Measurements from ENCODE around the gene SDK1. TPM values are rescaled to one million over a fixed set of nuclear protein-coding genes. Genes with fewer than 3 reads are reported as not detected.

The SDK1 gene, protein sequence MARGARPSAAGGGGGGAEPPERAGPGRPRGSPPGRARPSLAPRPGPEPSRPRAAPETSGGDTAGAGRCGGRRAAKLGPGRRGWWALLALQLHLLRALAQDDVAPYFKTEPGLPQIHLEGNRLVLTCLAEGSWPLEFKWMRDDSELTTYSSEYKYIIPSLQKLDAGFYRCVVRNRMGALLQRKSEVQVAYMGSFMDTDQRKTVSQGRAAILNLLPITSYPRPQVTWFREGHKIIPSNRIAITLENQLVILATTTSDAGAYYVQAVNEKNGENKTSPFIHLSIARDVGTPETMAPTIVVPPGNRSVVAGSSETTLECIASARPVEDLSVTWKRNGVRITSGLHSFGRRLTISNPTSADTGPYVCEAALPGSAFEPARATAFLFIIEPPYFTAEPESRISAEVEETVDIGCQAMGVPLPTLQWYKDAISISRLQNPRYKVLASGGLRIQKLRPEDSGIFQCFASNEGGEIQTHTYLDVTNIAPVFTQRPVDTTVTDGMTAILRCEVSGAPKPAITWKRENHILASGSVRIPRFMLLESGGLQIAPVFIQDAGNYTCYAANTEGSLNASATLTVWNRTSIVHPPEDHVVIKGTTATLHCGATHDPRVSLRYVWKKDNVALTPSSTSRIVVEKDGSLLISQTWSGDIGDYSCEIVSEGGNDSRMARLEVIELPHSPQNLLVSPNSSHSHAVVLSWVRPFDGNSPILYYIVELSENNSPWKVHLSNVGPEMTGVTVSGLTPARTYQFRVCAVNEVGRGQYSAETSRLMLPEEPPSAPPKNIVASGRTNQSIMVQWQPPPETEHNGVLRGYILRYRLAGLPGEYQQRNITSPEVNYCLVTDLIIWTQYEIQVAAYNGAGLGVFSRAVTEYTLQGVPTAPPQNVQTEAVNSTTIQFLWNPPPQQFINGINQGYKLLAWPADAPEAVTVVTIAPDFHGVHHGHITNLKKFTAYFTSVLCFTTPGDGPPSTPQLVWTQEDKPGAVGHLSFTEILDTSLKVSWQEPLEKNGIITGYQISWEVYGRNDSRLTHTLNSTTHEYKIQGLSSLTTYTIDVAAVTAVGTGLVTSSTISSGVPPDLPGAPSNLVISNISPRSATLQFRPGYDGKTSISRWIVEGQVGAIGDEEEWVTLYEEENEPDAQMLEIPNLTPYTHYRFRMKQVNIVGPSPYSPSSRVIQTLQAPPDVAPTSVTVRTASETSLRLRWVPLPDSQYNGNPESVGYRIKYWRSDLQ (N-terminal part only)
- total RNA-seq: under 1 TPM; 0.20 to 0.25 TPM

- ATAC-seq (ENCODE audit: low read depth): peak; percentile 84
- H3K27me3 Mint-ChIP-seq: peaks cover 47% of the 10 kb centered on the region
- peak; percentile 97 for DNase-seq
- peaks cover 5% of the 10 kb centered on the region for H3K4me1 Mint-ChIP-seq
- POLR2A ChIA-PET: no interaction called here
- H3K27ac Mint-ChIP-seq: no peak within 1 kb of the TSS
- H3K4me3 Mint-ChIP-seq: peak within 1 kb of the TSS; percentile 75
- no peaks in the 10 kb centered on the region for H3K9me3 Mint-ChIP-seq
- no peaks in the 10 kb centered on the region for H3K36me3 Mint-ChIP-seq
Measured at GRCh38 chr7:3300651-3301448, at the start of gene SDK1. Gene SDK1, plus strand, starts transcription at chr7:3301252. Its CDS starts 335 bp downstream, at chr7:3301587.

GRCh38 chr7:3254718-3255117 lies 46.3 kb upstream of the SDK1 start:
- POLR2A ChIA-PET: no interaction called here
- no peaks in the 10 kb centered on the region for H3K4me1 Mint-ChIP-seq
- no peaks in the 10 kb centered on the region for H3K36me3 Mint-ChIP-seq
- no peak overlapping the region for H3K4me3 Mint-ChIP-seq
- no peak overlapping the region for H3K27ac Mint-ChIP-seq
- peaks cover 9% of the 10 kb centered on the region for H3K27me3 Mint-ChIP-seq
- ATAC-seq (ENCODE audit: low read depth): no peak
- DNase-seq: no peak
- no peaks in the 10 kb centered on the region for H3K9me3 Mint-ChIP-seq

GRCh38 chr7:3259711-3260400 lies 41.2 kb upstream of the SDK1 start:
- Mint-ChIP-seq H3K27me3 (peaks cover 17% of the 10 kb centered on the region), H3K36me3 (no peaks in the 10 kb centered on the region), H3K27ac (no peak overlapping the region), H3K4me1 (no peaks in the 10 kb centered on the region), H3K4me3 (peak overlapping the region; percentile 22), H3K9me3 (no peaks in the 10 kb centered on the region)
- ATAC-seq (ENCODE audit: low read depth) (no peak), DNase-seq (no peak)
- POLR2A ChIA-PET: no interaction called here

- POLR2A ChIA-PET: no interaction called here
- no peak for ATAC-seq (ENCODE audit: low read depth)
- Mint-ChIP-seq H3K4me1 (no peaks in the 10 kb centered on the region), H3K4me3 (peak overlapping the region; percentile 22), H3K27me3 (peaks cover 19% of the 10 kb centered on the region), H3K27ac (no peak overlapping the region), H3K9me3 (no peaks in the 10 kb centered on the region), H3K36me3 (no peaks in the 10 kb centered on the region)
- DNase-seq: no peak
Measured at GRCh38 chr7:3260401-3260715, 40.7 kb upstream of the SDK1 start.

DNA sequence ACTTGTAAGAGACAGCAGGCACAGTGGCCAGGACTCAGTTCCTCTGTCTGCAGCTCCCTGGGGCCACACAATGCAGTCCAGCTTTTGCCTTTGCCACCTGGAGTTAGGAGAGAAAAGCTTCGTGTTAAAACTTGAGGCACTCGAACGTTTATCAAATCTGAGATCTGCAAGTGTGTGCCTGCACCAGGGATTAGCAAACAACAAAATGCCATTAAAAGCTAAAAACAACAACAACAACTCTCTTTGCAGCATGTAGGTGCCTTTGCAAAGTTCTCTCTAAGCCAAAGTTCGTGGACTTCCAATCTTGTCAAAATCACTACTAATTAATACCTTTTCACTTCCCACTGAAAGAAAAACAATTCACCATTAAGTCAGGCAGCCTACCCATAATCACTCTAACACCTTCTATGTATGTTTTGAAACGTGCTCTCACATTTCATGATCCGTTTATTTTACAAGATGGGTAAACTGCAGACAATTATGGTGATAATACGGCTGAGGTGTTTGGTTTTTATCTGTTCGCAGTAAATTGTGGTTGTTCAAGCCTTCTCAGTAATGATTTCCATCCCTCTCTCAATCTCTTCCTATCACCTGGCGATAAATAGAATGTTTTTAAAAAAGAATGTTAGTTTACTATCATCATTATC lies 36.2 kb upstream of the SDK1 start:
- H3K4me3 Mint-ChIP-seq: no peak overlapping the region
- H3K9me3 Mint-ChIP-seq: no peaks in the 10 kb centered on the region
- DNase-seq (no peak), ATAC-seq (ENCODE audit: low read depth) (no peak)
- peaks cover 15% of the 10 kb centered on the region for H3K27me3 Mint-ChIP-seq
- no peaks in the 10 kb centered on the region for H3K36me3 Mint-ChIP-seq
- no peak overlapping the region for H3K27ac Mint-ChIP-seq
- POLR2A ChIA-PET: interaction anchor here (0.5 kb wide), 1 partner anchor 1311 kb away, joined by 3 read pairs; no protein-coding TSS in a partner anchor
- H3K4me1 Mint-ChIP-seq: no peaks in the 10 kb centered on the region

GRCh38 chr7:3265388-3265787 lies 35.7 kb upstream of the SDK1 start:
- POLR2A ChIA-PET: no interaction called here
- no peaks in the 10 kb centered on the region for H3K4me1 Mint-ChIP-seq
- H3K36me3 Mint-ChIP-seq: no peaks in the 10 kb centered on the region
- ATAC-seq (ENCODE audit: low read depth): no peak
- no peak overlapping the region for H3K27ac Mint-ChIP-seq
- no peaks in the 10 kb centered on the region for H3K9me3 Mint-ChIP-seq
- peaks cover 15% of the 10 kb centered on the region for H3K27me3 Mint-ChIP-seq
- no peak overlapping the region for H3K4me3 Mint-ChIP-seq
- DNase-seq: no peak

- DNase-seq: no peak
- Mint-ChIP-seq H3K4me1 (no peaks in the 10 kb centered on the region), H3K9me3 (no peaks in the 10 kb centered on the region), H3K36me3 (no peaks in the 10 kb centered on the region), H3K27ac (no peak overlapping the region), H3K4me3 (no peak overlapping the region), H3K27me3 (peaks cover 13% of the 10 kb centered on the region)
- no peak for ATAC-seq (ENCODE audit: low read depth)
- POLR2A ChIA-PET: no interaction called here
Measured at GRCh38 chr7:3266240-3266639, 34.8 kb upstream of the SDK1 start.

DNA sequence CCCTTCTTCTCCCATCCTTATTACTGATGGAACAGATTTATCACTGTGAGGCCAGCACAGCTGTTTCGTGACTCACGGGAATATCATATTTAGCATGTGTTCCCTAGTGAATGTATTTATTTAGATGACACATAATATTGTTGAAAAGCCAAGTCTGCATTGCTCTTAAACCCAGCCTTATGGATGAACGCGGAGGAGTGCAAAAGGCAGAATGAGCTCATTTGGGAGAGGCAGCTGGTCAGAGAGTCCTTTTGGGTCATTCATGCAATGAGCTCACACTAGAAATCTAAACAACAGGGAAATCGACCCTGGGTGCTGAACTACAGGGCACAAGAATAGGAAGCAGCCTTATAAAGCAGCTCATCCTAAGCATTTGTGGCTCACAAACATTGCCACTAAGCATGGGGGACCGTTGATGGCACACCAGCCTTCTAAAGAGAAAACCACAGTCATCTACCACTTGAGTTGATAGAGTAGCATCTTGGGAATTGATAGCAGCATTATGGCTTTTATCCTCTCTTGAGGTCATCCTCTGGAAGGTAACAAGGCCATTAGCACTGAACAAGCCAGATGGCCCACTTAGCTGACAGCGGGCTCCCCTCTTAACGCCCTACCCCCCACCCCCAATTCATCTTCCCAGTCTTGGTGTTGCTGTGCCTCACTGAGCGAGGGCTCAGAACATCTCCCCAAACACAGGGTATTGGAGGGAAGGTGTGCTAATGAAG lies 32.9 kb upstream of the SDK1 start:
- DNase-seq (no peak), ATAC-seq (ENCODE audit: low read depth) (no peak)
- Mint-ChIP-seq H3K27me3 (peaks cover 9% of the 10 kb centered on the region), H3K4me1 (no peaks in the 10 kb centered on the region), H3K27ac (no peak overlapping the region), H3K4me3 (no peak overlapping the region), H3K36me3 (no peaks in the 10 kb centered on the region), H3K9me3 (no peaks in the 10 kb centered on the region)
- POLR2A ChIA-PET: no interaction called here

DNA sequence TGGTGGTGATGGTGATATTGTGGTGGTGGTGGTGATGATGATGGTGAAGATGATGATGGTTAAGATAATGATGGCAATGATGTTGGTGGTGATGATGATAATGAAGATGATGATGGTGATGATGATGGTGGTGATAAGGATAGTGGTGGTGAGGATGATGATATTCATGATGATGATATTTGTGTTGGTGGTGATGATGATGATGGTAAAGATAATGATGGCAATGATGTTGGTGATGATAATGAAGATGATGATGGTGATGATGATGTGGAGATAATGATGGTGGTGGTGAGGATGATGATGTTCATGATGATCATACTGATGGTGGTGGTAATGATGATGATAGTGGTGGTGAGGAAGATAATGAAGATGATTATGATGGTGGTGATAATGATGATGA lies 30.7 kb upstream of the SDK1 start:
- H3K4me3 Mint-ChIP-seq: no peak overlapping the region
- H3K9me3 Mint-ChIP-seq: no peaks in the 10 kb centered on the region
- POLR2A ChIA-PET: no interaction called here
- no peak for ATAC-seq (ENCODE audit: low read depth)
- H3K27me3 Mint-ChIP-seq: peaks cover 4% of the 10 kb centered on the region
- no peaks in the 10 kb centered on the region for H3K36me3 Mint-ChIP-seq
- H3K4me1 Mint-ChIP-seq: no peaks in the 10 kb centered on the region
- H3K27ac Mint-ChIP-seq: no peak overlapping the region
- DNase-seq: no peak

DNA sequence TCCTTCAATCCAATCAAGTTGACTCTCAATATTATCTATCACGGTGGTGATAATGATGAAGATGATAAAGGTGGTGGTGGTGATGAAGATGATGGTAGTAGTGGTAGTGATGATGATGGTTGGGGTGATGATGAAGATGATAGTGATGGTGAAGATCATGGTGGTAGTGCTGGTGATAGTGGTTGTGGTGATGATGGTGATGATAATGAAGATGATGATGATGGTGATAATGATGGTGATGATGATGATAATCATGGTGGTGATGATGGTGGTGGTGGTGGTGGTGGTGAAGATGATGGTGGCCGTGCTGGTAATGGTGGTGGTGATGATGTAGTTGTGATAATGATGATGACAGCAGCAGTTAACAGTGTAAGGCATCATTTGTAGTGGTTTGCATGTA lies 29.8 kb upstream of the SDK1 start:
- Mint-ChIP-seq H3K4me1 (no peaks in the 10 kb centered on the region), H3K4me3 (no peak overlapping the region), H3K36me3 (no peaks in the 10 kb centered on the region), H3K27me3 (peaks cover 4% of the 10 kb centered on the region), H3K27ac (no peak overlapping the region), H3K9me3 (no peaks in the 10 kb centered on the region)
- ATAC-seq (ENCODE audit: low read depth) (no peak), DNase-seq (no peak)
- POLR2A ChIA-PET: no interaction called here

DNA sequence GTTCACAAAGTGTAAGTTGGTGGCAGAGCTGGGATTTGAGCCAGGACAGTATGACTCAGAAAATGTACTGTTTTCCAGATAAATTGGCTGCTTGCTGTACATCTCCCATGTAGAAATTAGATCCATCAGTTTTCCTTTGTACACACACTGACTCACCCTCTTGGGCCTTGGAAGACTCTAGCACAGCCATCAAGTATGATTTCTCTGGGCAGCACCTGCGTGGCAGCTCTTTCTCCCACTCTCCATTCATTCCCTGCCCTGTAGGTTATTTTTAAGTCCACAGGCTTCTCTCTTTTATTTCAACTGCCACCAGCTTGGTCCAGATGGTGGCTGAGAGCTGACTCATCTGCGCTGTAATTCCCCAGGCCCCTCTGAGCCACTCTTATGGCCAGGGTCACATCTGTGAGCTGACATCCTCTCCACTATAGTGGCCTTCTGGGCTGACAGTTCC lies 28.3 kb upstream of the SDK1 start:
- DNase-seq (no peak), ATAC-seq (ENCODE audit: low read depth) (no peak)
- H3K4me1 Mint-ChIP-seq: no peaks in the 10 kb centered on the region
- H3K36me3 Mint-ChIP-seq: no peaks in the 10 kb centered on the region
- peaks cover 4% of the 10 kb centered on the region for H3K27me3 Mint-ChIP-seq
- POLR2A ChIA-PET: no interaction called here
- H3K27ac Mint-ChIP-seq: no peak overlapping the region
- no peak overlapping the region for H3K4me3 Mint-ChIP-seq
- peaks cover 3% of the 10 kb centered on the region for H3K9me3 Mint-ChIP-seq

GRCh38 chr7:3274131-3274530 lies 26.9 kb upstream of the SDK1 start:
- H3K27me3 Mint-ChIP-seq: peaks cover 7% of the 10 kb centered on the region
- DNase-seq: no peak
- peaks cover 3% of the 10 kb centered on the region for H3K9me3 Mint-ChIP-seq
- no peaks in the 10 kb centered on the region for H3K36me3 Mint-ChIP-seq
- no peak overlapping the region for H3K27ac Mint-ChIP-seq
- ATAC-seq (ENCODE audit: low read depth): no peak
- H3K4me1 Mint-ChIP-seq: no peaks in the 10 kb centered on the region
- no peak overlapping the region for H3K4me3 Mint-ChIP-seq
- POLR2A ChIA-PET: no interaction called here

Measured in activated naive CD8-positive, alpha-beta T cell treated with anti-CD3 and anti-CD28 coated beads, Interleukin-2, amount 10 ng/mL, durations not matched to agents 7 days and 5 days (primary cell).